Putamen (tissue), 1 donor: ENCODE measurements around the gene CEP68.
A peak's percentile ranks its signal among the peaks of the same experiment; 100 is the strongest.
"Not testable (repeated sequence)": the region's sequence is repeated elsewhere in the genome, so short reads cannot be mapped to it uniquely, and the experiment has no call there.

Source experiments
- DNase-seq: peaks from one replicate; pipeline ENCODE4 v3.0.0-alpha.2; 2016; ENCODE audit warnings: low spot score

CEP68 gene

DNA sequence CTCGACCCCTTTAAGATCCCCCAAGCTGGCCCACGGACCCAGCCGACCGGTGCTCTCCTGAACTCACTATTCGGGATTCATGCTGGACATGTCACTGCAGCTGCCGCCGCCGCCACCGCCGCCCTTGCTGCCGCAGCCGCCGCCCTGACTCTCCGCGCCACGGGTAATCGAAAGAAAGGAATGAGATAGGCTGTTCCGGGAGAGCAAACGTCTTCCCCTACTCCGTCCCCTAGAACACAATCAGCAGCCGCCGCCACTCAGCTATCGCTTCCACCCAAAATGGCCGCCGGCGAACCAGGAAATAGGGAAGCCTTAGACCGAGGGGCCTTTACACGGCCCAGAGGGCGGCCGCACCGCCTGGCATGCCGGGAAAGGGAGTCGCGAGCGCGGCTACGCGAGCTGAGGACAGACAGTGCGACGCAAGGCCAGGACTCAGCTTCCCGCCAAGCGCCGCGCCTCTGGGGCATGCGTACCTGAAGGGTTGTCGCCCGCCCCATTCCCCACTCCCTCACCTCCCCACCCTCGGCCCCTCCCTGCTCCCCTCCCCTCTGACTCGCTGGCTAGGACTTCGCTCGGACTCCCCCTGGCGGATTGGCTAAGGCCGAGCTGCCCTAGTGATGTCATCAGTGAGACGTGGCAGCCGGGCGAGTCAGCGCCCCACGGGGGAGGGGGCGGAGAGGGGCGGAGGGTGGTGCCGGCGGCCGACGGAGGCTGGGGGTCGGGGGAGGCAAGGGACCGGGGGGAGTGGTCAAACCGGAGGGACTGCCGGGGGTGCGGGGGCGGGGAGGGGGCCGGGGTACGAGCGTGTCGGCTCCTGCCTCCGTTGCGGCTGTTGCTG, 73.8 kb downstream of the CEP68 start, which contains the start of gene RAB1A:
Gene RAB1A, minus strand, starts transcription at position 281 of the 838 bp plus-strand sequence. Its CDS starts 191 bp downstream, at position 90.
- peak; percentile 100 for DNase-seq

GRCh38 chr2:65130664-65131175, 74.5 kb downstream of the CEP68 start:
- no peak for DNase-seq

- not testable (repeated sequence) for DNase-seq
Observed at GRCh38 chr2:65132930-65133329, 76.7 kb downstream of the CEP68 start.

DNA sequence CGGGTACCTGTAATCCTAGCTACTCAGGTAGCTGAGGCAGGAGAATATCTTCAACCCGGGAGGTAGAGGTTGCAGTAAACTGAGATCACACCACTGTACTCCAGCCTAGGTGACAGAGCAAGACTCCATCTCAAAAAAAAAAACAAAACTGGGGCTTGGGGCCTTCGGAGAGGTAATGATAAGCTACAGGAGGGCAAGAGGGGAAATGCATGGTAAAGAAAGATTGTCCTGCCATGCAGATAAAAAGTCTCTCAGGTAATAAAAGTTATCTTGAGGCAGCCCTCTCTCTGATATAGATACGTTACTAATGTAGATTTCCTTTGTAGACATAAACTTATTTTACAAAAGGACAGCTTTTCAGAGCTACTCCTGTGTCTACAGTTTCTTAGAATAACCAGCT, 77.4 kb downstream of the CEP68 start:
- no peak for DNase-seq

DNA sequence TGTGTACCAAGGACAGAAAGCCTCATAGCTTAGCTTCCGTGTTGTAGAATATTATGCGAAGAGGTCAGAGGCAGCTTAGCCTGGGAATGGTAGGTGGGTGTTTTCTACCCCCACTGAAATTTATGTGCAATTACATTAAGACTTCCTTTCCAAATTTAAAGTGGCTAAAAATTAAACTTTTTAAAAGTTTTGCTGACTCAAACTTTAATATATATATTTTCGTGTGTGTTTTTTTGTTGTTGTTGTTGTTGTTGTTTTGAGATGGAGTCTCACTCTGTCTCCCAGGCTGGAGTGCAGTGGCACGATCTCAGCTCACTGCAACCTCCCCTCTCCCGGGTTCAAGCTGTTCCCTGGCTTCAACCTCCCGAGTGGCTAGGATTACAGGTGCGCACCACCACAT, 77.9 kb downstream of the CEP68 start:
- no peak for DNase-seq

- DNase-seq, result no peak
Observed at GRCh38 chr2:65136253-65136652, 80.0 kb downstream of the CEP68 start.
